Epithelial cell of esophagus (primary cell): Measurements from ENCODE around the gene PTK6.

Source experiments
- DNase-seq: peaks from one replicate; pipeline ENCODE4 v3.0.0; 2010; ENCODE audit warnings: low read depth
- H3K4me3 ChIP-seq: 2 replicates; pipeline ENCODE4 v1.5.1; 2011; ENCODE audit warnings: mild to moderate bottlenecking, low read length, control low read depth
- CTCF ChIP-seq: IDR thresholded peaks from 2 replicates; pipeline ENCODE4 v1.5.1; 2011; ENCODE audit warnings: low read depth, mild to moderate bottlenecking, low read length, control low read depth, inconsistent platforms; ENCODE audit not compliant: insufficient read depth; ENCODE audit errors: missing control alignments

Gene PTK6

GRCh38 chr20:63567386-63568169 lies 30.4 kb upstream of the PTK6 start:
- DNase-seq: no peak
- no peak overlapping the region for H3K4me3 ChIP-seq
- no peak for TF ChIP-seq CTCF

DNA sequence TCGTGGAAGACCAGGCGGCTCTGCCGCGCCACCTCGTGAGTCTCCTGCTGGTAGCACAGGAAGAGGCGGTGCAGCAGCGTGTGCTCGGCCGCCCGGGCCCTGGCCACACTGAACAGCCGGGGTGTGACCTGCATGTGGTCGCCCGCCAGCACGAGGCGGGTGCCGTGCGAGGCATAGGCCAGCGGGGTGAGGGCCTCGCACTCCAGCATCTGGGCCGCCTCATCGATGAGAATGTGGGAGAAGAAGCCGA lies 29.9 kb upstream of the PTK6 start:
- DNase-seq: no peak
- no peak for TF ChIP-seq CTCF
- H3K4me3 ChIP-seq: no peak overlapping the region

- no peak overlapping the region for H3K4me3 ChIP-seq
- DNase-seq: no peak
- no peak for TF ChIP-seq CTCF
Observed at GRCh38 chr20:63566395-63567135, 29.4 kb upstream of the PTK6 start.

- no peak for TF ChIP-seq CTCF
- no peak for DNase-seq
- H3K4me3 ChIP-seq: no peak overlapping the region
Observed at GRCh38 chr20:63565699-63566335, 28.6 kb upstream of the PTK6 start.

DNA sequence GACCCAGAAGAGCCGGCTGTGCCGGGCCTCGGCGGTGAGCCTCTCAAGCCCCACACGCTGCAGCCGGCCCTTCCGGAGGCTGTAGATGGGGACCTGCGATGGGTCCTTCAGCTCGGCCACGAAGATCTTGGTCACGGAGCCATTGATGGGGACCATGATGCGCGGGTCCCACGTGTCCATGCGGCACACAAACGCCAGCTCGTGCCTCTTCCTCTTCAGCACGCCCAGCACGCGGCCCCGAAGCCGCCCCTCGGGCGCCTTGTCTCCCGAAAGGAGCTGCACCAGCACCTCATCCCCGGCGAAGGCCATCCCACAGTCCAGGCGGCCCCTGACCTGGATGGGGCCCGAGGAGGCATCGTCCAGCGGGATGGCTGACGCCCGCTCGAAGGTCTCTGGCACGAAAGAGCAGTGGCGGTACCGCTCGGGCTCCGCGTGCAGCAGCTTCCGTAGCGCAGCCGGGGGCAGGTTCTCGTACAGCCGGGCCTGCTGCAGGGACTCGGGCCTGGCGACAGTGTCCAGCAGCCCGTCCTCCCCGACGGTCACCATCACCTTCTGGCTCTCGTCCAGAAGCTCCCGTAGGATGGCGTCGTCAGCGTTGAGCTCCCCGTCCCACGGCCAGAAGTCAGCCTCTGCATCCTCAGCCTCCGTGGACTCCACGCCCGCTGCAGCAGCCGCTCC lies 28.0 kb upstream of the PTK6 start:
- no peak for TF ChIP-seq CTCF
- DNase-seq: no peak
- H3K4me3 ChIP-seq: no peak overlapping the region

DNA sequence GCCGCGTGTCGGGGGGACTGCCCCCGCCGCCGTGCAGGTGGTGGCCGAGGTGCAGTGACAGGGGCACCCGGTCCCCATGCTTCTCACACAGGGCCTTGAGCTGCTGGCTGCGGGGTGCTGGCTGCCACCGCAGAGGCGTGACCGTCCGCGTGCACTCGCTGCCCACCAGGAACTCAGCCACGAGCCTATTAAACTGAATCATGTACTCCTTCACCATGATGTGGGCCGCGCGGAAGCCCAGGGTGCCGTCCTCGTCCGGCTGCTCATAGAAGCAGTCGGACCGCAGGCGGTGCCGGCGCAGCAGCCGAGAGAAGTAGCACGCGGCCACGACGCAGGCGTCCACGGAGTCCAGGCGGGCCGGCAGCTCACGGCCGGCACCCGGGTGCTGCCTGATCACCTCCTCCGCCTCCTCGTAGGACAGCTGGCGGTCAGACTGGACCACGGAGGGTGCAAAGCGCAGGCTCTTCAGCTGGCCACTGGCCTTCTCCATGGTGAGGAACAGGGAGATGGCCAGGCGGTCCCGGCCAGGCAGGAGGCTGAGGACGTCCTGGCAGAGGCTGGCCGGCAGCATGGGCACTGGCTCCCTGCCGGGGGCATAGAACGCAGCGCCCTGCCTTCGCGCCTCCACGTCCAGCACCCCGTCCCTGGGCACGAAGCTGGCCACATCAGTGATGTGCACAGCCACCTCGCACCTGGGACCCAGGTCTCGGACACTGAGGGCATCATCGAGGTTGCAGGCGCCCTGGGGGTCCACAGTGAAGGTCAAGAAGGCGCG lies 27.0 kb upstream of the PTK6 start:
- TF ChIP-seq CTCF: no peak
- no peak for DNase-seq
- no peak overlapping the region for H3K4me3 ChIP-seq
